ENCODE measurements around the gene A3GALT2. TPM values are rescaled to one million over a fixed set of nuclear protein-coding genes. Genes with fewer than 3 reads are reported as not detected.

The A3GALT2 gene
- polyA plus RNA-seq, 1 donor from 2014 or later, result 0.35 TPM

DNA sequence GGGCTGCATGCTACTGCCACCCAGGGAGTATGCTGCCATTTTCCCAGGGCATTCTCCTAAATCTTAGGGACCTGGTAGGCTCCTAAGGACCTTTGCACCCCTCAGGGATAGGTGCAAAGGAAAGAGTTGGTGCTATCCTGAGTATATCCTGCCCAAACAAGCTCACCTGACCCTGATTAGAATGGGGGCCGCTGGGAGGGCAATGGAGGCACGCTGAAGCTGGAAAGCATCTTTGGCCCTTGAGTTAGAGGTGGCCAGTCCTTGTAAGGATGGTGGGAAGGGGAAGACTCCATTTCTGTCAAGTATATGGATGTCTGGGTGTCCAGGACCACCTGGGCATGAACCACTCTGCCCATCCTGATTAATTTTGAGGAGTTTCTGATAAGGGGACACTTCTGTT lies 48.9 kb upstream of the A3GALT2 start:
- Histone ChIP-seq H3K27me3 (ENCODE audit: insufficient read depth, low read depth, low read length) (no peaks in the 10 kb centered on the region), H3K9ac (ENCODE audit: low read length) (no peak overlapping the region), H3K9me3 (ENCODE audit: low read length) (no peaks in the 10 kb centered on the region), H3K4me2 (ENCODE audit: low read length) (no peak overlapping the region), H3K4me3 (ENCODE audit: low read length) (no peak overlapping the region), H2AFZ (ENCODE audit: low read depth, low read length) (no peak overlapping the region), H3K79me2 (replicated peaks; ENCODE audit: insufficient read depth, low read length) (peaks cover 9% of the 10 kb centered on the region), H4K20me1 (ENCODE audit: insufficient read depth) (no peaks in the 10 kb centered on the region), H3F3A (ENCODE audit: insufficient read depth, low read length, poor library complexity, severe bottlenecking) (peaks cover 6% of the 10 kb centered on the region), H3K27ac (ENCODE audit: low read length) (no peak overlapping the region), H3K36me3 (ENCODE audit: insufficient read depth, low read length) (peaks cover 16% of the 10 kb centered on the region), H3K9me2 (ENCODE audit: insufficient read depth, low read length) (no peaks in the 10 kb centered on the region)
- TF ChIP-seq RAD21 (conservative IDR thresholded peaks at IDR 0.05), result no peak
- no peak for TF ChIP-seq CTCF (IDR thresholded peaks at IDR 0.05; ENCODE audit: poor library complexity, severe bottlenecking)
- TF ChIP-seq, protein P1, sequence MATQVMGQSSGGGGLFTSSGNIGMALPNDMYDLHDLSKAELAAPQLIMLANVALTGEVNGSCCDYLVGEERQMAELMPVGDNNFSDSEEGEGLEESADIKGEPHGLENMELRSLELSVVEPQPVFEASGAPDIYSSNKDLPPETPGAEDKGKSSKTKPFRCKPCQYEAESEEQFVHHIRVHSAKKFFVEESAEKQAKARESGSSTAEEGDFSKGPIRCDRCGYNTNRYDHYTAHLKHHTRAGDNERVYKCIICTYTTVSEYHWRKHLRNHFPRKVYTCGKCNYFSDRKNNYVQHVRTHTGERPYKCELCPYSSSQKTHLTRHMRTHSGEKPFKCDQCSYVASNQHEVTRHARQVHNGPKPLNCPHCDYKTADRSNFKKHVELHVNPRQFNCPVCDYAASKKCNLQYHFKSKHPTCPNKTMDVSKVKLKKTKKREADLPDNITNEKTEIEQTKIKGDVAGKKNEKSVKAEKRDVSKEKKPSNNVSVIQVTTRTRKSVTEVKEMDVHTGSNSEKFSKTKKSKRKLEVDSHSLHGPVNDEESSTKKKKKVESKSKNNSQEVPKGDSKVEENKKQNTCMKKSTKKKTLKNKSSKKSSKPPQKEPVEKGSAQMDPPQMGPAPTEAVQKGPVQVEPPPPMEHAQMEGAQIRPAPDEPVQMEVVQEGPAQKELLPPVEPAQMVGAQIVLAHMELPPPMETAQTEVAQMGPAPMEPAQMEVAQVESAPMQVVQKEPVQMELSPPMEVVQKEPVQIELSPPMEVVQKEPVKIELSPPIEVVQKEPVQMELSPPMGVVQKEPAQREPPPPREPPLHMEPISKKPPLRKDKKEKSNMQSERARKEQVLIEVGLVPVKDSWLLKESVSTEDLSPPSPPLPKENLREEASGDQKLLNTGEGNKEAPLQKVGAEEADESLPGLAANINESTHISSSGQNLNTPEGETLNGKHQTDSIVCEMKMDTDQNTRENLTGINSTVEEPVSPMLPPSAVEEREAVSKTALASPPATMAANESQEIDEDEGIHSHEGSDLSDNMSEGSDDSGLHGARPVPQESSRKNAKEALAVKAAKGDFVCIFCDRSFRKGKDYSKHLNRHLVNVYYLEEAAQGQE (IDR thresholded peaks at IDR 0.05; ENCODE audit: borderline replicate concordance), result no peak
- no peak for TF ChIP-seq POLR2AphosphoS5 (IDR thresholded peaks at IDR 0.05)
- TF ChIP-seq SMC3 (conservative IDR thresholded peaks at IDR 0.05; ENCODE audit: poor library complexity), result no peak
- TF ChIP-seq TAF1 (IDR thresholded peaks at IDR 0.05; ENCODE audit: low read depth), result no peak
- no peak for TF ChIP-seq MXI1 (conservative IDR thresholded peaks at IDR 0.05; ENCODE audit: poor library complexity, severe bottlenecking)
- TF ChIP-seq EP300 (conservative IDR thresholded peaks at IDR 0.05; ENCODE audit: poor library complexity, severe bottlenecking), result no peak
- no peak for TF ChIP-seq EZH2 (IDR thresholded peaks at IDR 0.05; ENCODE audit: borderline replicate concordance, insufficient read depth, low read length, poor library complexity, severe bottlenecking)

GRCh38 chr1:33369081-33369480 lies 48.2 kb upstream of the A3GALT2 start:
- Histone ChIP-seq H3K9ac (ENCODE audit: low read length) (no peak overlapping the region), H4K20me1 (ENCODE audit: insufficient read depth) (no peaks in the 10 kb centered on the region), H3K4me3 (ENCODE audit: low read length) (no peak overlapping the region), H3K9me3 (ENCODE audit: low read length) (no peaks in the 10 kb centered on the region), H3K4me2 (ENCODE audit: low read length) (no peak overlapping the region), H3K27me3 (ENCODE audit: insufficient read depth, low read depth, low read length) (no peaks in the 10 kb centered on the region), H3K9me2 (ENCODE audit: insufficient read depth, low read length) (no peaks in the 10 kb centered on the region), H3K27ac (ENCODE audit: low read length) (no peak overlapping the region), H2AFZ (ENCODE audit: low read depth, low read length) (no peak overlapping the region), H3K79me2 (replicated peaks; ENCODE audit: insufficient read depth, low read length) (peaks cover 9% of the 10 kb centered on the region), H3F3A (ENCODE audit: insufficient read depth, low read length, poor library complexity, severe bottlenecking) (peaks cover 10% of the 10 kb centered on the region), H3K36me3 (ENCODE audit: insufficient read depth, low read length) (peaks cover 14% of the 10 kb centered on the region)
- TF ChIP-seq MXI1 (conservative IDR thresholded peaks at IDR 0.05; ENCODE audit: poor library complexity, severe bottlenecking) (no peak), RAD21 (conservative IDR thresholded peaks at IDR 0.05) (no peak), POLR2AphosphoS5 (IDR thresholded peaks at IDR 0.05) (no peak), SMC3 (conservative IDR thresholded peaks at IDR 0.05; ENCODE audit: poor library complexity) (no peak), EZH2 (IDR thresholded peaks at IDR 0.05; ENCODE audit: borderline replicate concordance, insufficient read depth, low read length, poor library complexity, severe bottlenecking) (no peak)
